Measurements from ENCODE around the gene HYAL1.

Gene HYAL1

GRCh38 chr3:50333744-50334328 lies 30.5 kb upstream of the HYAL1 start:
- H3K4me2 ChIP-seq (ENCODE audit: low read depth, low read length, poor library complexity, severe bottlenecking), result peak overlapping the region; percentile 99

GRCh38 chr3:50331364-50331907 lies 28.1 kb upstream of the HYAL1 start:
- Histone ChIP-seq H3K27me3 (ENCODE audit: insufficient read depth, low read length, poor library complexity, severe bottlenecking) (no peaks in the 10 kb centered on the region), H3F3A (ENCODE audit: low read depth) (peaks cover 9% of the 10 kb centered on the region), H4K20me1 (ENCODE audit: insufficient read depth, low read length, poor library complexity, severe bottlenecking) (peaks cover 83% of the 10 kb centered on the region), H3K4me1 (ENCODE audit: insufficient read depth, low read length, poor library complexity, severe bottlenecking) (peaks cover 34% of the 10 kb centered on the region), H3K9me3 (ENCODE audit: insufficient read depth, low read depth, low read length) (no peaks in the 10 kb centered on the region), H3K4me3 (ENCODE audit: low read length, poor library complexity, severe bottlenecking) (no peak overlapping the region), H3K4me2 (ENCODE audit: low read depth, low read length, poor library complexity, severe bottlenecking) (no peak overlapping the region), H3K9ac (ENCODE audit: low read depth, low read length, poor library complexity, severe bottlenecking) (no peak overlapping the region), H3K79me2 (ENCODE audit: insufficient read depth, low read length) (peaks cover 81% of the 10 kb centered on the region), H2AFZ (ENCODE audit: low read length) (no peak overlapping the region), H3K9me2 (replicated peaks; ENCODE audit: low read depth, low read length) (no peaks in the 10 kb centered on the region), H3K36me3 (ENCODE audit: insufficient read depth, low read length) (peaks cover 46% of the 10 kb centered on the region)
- TF ChIP-seq CTCF (conservative IDR thresholded peaks at IDR 0.05; ENCODE audit: low read length), result no peak
- no peak for TF ChIP-seq EZH2phosphoT487 (IDR thresholded peaks at IDR 0.05; ENCODE audit: borderline replicate concordance)

More at GRCh38 chr3:50333744-50334328, 30.5 kb upstream of the HYAL1 start:
- Histone ChIP-seq H3K9ac (ENCODE audit: low read depth, low read length, poor library complexity, severe bottlenecking) (peak overlapping the region; percentile 98), H3K9me3 (ENCODE audit: insufficient read depth, low read depth, low read length) (no peaks in the 10 kb centered on the region), H3K4me3 (ENCODE audit: low read length, poor library complexity, severe bottlenecking) (peak overlapping the region; percentile 97), H3F3A (ENCODE audit: low read depth) (peaks cover 8% of the 10 kb centered on the region; the same call in 1 of the 2 replicates), H3K36me3 (ENCODE audit: insufficient read depth, low read length) (peaks cover 46% of the 10 kb centered on the region), H3K79me2 (ENCODE audit: insufficient read depth, low read length) (peaks cover 86% of the 10 kb centered on the region), H2AFZ (ENCODE audit: low read length) (no peak overlapping the region), H4K20me1 (ENCODE audit: insufficient read depth, low read length, poor library complexity, severe bottlenecking) (peaks cover 78% of the 10 kb centered on the region), H3K9me2 (replicated peaks; ENCODE audit: low read depth, low read length) (no peaks in the 10 kb centered on the region), H3K4me1 (ENCODE audit: insufficient read depth, low read length, poor library complexity, severe bottlenecking) (peaks cover 28% of the 10 kb centered on the region), H3K27me3 (ENCODE audit: insufficient read depth, low read length, poor library complexity, severe bottlenecking) (peaks cover 4% of the 10 kb centered on the region)
- TF ChIP-seq CTCF (conservative IDR thresholded peaks at IDR 0.05; ENCODE audit: low read length) (no peak), EZH2phosphoT487 (IDR thresholded peaks at IDR 0.05; ENCODE audit: borderline replicate concordance) (no peak)

DNA sequence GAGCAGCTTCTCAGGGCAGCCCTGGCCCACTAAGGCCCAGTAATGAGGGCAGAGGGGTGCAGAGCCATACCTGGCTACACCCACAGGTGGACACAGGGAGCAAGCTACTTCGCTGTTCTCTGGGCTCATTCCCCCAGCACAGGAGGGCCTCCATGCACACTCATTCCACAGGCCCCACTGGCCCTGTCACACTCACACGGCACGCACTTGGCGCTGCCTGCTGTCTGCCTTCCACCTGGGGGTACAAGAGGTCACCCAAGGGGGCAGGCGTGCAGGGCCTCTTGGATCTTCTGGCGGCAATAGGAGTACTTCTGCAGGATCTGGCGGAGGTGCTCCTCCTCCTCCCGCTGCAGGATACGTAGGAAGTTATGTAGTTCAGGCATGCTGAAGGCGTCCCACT lies 27.0 kb upstream of the HYAL1 start:
- H3K4me2 ChIP-seq (ENCODE audit: low read depth, low read length, poor library complexity, severe bottlenecking), result no peak overlapping the region
- H4K20me1 ChIP-seq (ENCODE audit: insufficient read depth, low read length, poor library complexity, severe bottlenecking), result peaks cover 72% of the 10 kb centered on the region
- no peaks in the 10 kb centered on the region for H3K27me3 ChIP-seq (ENCODE audit: insufficient read depth, low read length, poor library complexity, severe bottlenecking)
- TF ChIP-seq CTCF (conservative IDR thresholded peaks at IDR 0.05; ENCODE audit: low read length) (no peak), EZH2phosphoT487 (IDR thresholded peaks at IDR 0.05; ENCODE audit: borderline replicate concordance) (no peak)
- H3K4me3 ChIP-seq (ENCODE audit: low read length, poor library complexity, severe bottlenecking), result no peak overlapping the region
- peaks cover 9% of the 10 kb centered on the region for H3F3A ChIP-seq (ENCODE audit: low read depth)
- peaks cover 73% of the 10 kb centered on the region for H3K79me2 ChIP-seq (ENCODE audit: insufficient read depth, low read length)
- H3K9me3 ChIP-seq (ENCODE audit: insufficient read depth, low read depth, low read length), result no peaks in the 10 kb centered on the region
- no peak overlapping the region for H3K9ac ChIP-seq (ENCODE audit: low read depth, low read length, poor library complexity, severe bottlenecking)
- peaks cover 25% of the 10 kb centered on the region for H3K4me1 ChIP-seq (ENCODE audit: insufficient read depth, low read length, poor library complexity, severe bottlenecking)
- H3K36me3 ChIP-seq (ENCODE audit: insufficient read depth, low read length), result peaks cover 46% of the 10 kb centered on the region
- H2AFZ ChIP-seq (ENCODE audit: low read length), result no peak overlapping the region
- H3K9me2 ChIP-seq (replicated peaks; ENCODE audit: low read depth, low read length), result no peaks in the 10 kb centered on the region
